HEK293T (cell line): ENCODE data around the gene LRFN5.

Experiments
- FOXK2 ChIP-seq: fragments of 450-650 bp; IDR thresholded peaks from 2 replicates; pipeline ENCODE4 v1.6.1; 2016; ENCODE audit warnings: mild to moderate bottlenecking
- TARDBP ChIP-seq: fragments of 450-650 bp; IDR thresholded peaks from 2 replicates; pipeline ENCODE4 v1.6.1; 2016

DNA sequence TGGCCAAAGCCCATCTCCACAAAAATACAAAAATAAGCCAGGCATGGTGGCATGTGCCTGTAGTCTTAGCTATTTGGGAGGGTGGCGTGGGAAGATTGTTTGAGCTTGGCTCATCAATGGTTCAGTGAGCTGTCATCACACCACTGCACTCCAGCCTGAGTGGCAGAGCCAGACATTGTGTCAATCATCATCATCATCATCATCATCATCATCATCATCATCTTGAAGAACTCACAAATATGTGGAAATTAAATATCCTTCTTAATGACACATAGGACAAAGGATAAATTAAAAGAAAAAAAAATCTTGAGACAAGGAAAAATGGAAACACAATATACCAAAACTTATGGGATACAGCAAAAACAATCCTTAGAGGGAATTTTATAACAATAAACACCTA, 132.5 kb downstream of the LRFN5 start:
- TF ChIP-seq TARDBP (no peak), FOXK2 (no peak)
